ENCODE measurements around the gene PDZD2.
A peak's percentile ranks its signal among the peaks of the same experiment; 100 is the strongest.

PDZD2 gene

GRCh38 chr5:31711935-31712592 lies 73.1 kb downstream of the PDZD2 start:
- Histone ChIP-seq H3K4me3 (ENCODE audit: control insufficient read depth in 1 of 7, extremely low read depth in 1 of 7, insufficient read depth in 4 of 7, low read depth in 2 of 7, low read length in 6 of 7) (no peak overlapping the region), H3K27me3 (replicated peaks in 2 of 5; ENCODE audit: control insufficient read depth in 4 of 5, insufficient read depth in 5 of 5, low read length in 4 of 5) (no peaks in the 10 kb centered on the region), H3K4me1 (ENCODE audit: control extremely low read depth in 1 of 4, control insufficient read depth in 4 of 4, insufficient read depth in 4 of 4, low read length in 3 of 4) (peaks cover 0 to 4% (median 0%) of the 10 kb centered on the region in 4 experiments), H3K9me3 (ENCODE audit: control extremely low read depth in 1 of 5, control insufficient read depth in 4 of 5, insufficient read depth in 2 of 5, low read depth in 1 of 5, low read length in 4 of 5) (no peaks in the 10 kb centered on the region), H3K27ac (ENCODE audit: insufficient read depth in 1 of 2, low read depth in 1 of 2, low read length in 2 of 2, poor library complexity in 1 of 2, severe bottlenecking in 2 of 2) (no peak overlapping the region), H3K36me3 (ENCODE audit: control insufficient read depth in 4 of 4, insufficient read depth in 4 of 4, low read length in 3 of 4) (no peaks in the 10 kb centered on the region)
- DNase-seq, result no peak
- ChIA-PET CTCF (interaction anchor here (0.7 to 1.5 kb wide), 4 partner anchors 10 to 113 kb away, joined by 3 to 4 read pairs (median 3); no protein-coding TSS in a partner anchor), POLR2A (no interaction called here)
- WGBS (ENCODE audit: insufficient coverage), result 99% methylated on average over 10 of the region's 10 CpGs

- H3K9me3 ChIP-seq (ENCODE audit: control extremely low read depth in 1 of 5, control insufficient read depth in 4 of 5, insufficient read depth in 2 of 5, low read depth in 1 of 5, low read length in 4 of 5), result no peaks in the 10 kb centered on the region
- no peak overlapping the region for H3K4me3 ChIP-seq (ENCODE audit: control insufficient read depth in 1 of 7, extremely low read depth in 1 of 7, insufficient read depth in 4 of 7, low read depth in 2 of 7, low read length in 6 of 7)
- H3K27me3 ChIP-seq (replicated peaks in 2 of 5; ENCODE audit: control insufficient read depth in 4 of 5, insufficient read depth in 5 of 5, low read length in 4 of 5), result no peaks in the 10 kb centered on the region
- 100% methylated on average over 5 of the region's 7 CpGs for WGBS (ENCODE audit: insufficient coverage)
- H3K4me1 ChIP-seq (ENCODE audit: control extremely low read depth in 1 of 4, control insufficient read depth in 4 of 4, insufficient read depth in 4 of 4, low read length in 3 of 4), result no peaks in the 10 kb centered on the region
- CTCF ChIA-PET, result no interaction called here
- no peaks in the 10 kb centered on the region for H3K36me3 ChIP-seq (ENCODE audit: control insufficient read depth in 4 of 4, insufficient read depth in 4 of 4, low read length in 3 of 4)
- no peak for DNase-seq
- H3K27ac ChIP-seq (ENCODE audit: insufficient read depth in 1 of 2, low read depth in 1 of 2, low read length in 2 of 2, poor library complexity in 1 of 2, severe bottlenecking in 2 of 2), result no peak overlapping the region
- POLR2A ChIA-PET, result no interaction called here
These were observed 78.6 kb downstream of the PDZD2 start for GRCh38 chr5:31717561-31717960.

GRCh38 chr5:31720004-31720403 lies 81.1 kb downstream of the PDZD2 start:
- no peak overlapping the region for H3K4me3 ChIP-seq (ENCODE audit: control insufficient read depth in 1 of 7, extremely low read depth in 1 of 7, insufficient read depth in 4 of 7, low read depth in 2 of 7, low read length in 6 of 7)
- no peaks in the 10 kb centered on the region for H3K9me3 ChIP-seq (ENCODE audit: control extremely low read depth in 1 of 5, control insufficient read depth in 4 of 5, insufficient read depth in 2 of 5, low read depth in 1 of 5, low read length in 4 of 5)
- no peak overlapping the region for H3K27ac ChIP-seq (ENCODE audit: insufficient read depth in 1 of 2, low read depth in 1 of 2, low read length in 2 of 2, poor library complexity in 1 of 2, severe bottlenecking in 2 of 2)
- no peaks in the 10 kb centered on the region for H3K27me3 ChIP-seq (replicated peaks in 2 of 5; ENCODE audit: control insufficient read depth in 4 of 5, insufficient read depth in 5 of 5, low read length in 4 of 5)
- no peaks in the 10 kb centered on the region for H3K36me3 ChIP-seq (ENCODE audit: control insufficient read depth in 4 of 4, insufficient read depth in 4 of 4, low read length in 3 of 4)
- POLR2A ChIA-PET, result no interaction called here
- CTCF ChIA-PET, result interaction anchor here (2.9 kb wide), 1 partner anchor 10 kb away, joined by 8 read pairs; no protein-coding TSS in a partner anchor
- DNase-seq, result peak in 2 of 3 donors; percentile 39 to 68
- no CpG with 5 or more reads among the region's 1 CpG for WGBS (ENCODE audit: insufficient coverage)
- no peaks in the 10 kb centered on the region for H3K4me1 ChIP-seq (ENCODE audit: control extremely low read depth in 1 of 4, control insufficient read depth in 4 of 4, insufficient read depth in 4 of 4, low read length in 3 of 4)

- DNase-seq, result no peak
- ChIA-PET POLR2A (no interaction called here), CTCF (interaction anchor here (2.9 kb wide), 1 partner anchor 10 kb away, joined by 8 read pairs; no protein-coding TSS in a partner anchor)
- H3K27me3 ChIP-seq (replicated peaks in 2 of 5; ENCODE audit: control insufficient read depth in 4 of 5, insufficient read depth in 5 of 5, low read length in 4 of 5), result no peaks in the 10 kb centered on the region
- H3K27ac ChIP-seq (ENCODE audit: insufficient read depth in 1 of 2, low read depth in 1 of 2, low read length in 2 of 2, poor library complexity in 1 of 2, severe bottlenecking in 2 of 2), result no peak overlapping the region
- H3K4me3 ChIP-seq (ENCODE audit: control insufficient read depth in 1 of 7, extremely low read depth in 1 of 7, insufficient read depth in 4 of 7, low read depth in 2 of 7, low read length in 6 of 7), result no peak overlapping the region
- H3K4me1 ChIP-seq (ENCODE audit: control extremely low read depth in 1 of 4, control insufficient read depth in 4 of 4, insufficient read depth in 4 of 4, low read length in 3 of 4), result no peaks in the 10 kb centered on the region
- peaks cover 0 to 2% (median 0%) of the 10 kb centered on the region in 4 experiments for H3K36me3 ChIP-seq (ENCODE audit: control insufficient read depth in 4 of 4, insufficient read depth in 4 of 4, low read length in 3 of 4)
- 96% methylated on average over 4 of the region's 4 CpGs for WGBS (ENCODE audit: insufficient coverage)
- no peaks in the 10 kb centered on the region for H3K9me3 ChIP-seq (ENCODE audit: control extremely low read depth in 1 of 5, control insufficient read depth in 4 of 5, insufficient read depth in 2 of 5, low read depth in 1 of 5, low read length in 4 of 5)
These were observed 81.9 kb downstream of the PDZD2 start for GRCh38 chr5:31720811-31721345.

- ChIA-PET POLR2A (no interaction called here), CTCF (interaction anchor here (2.9 kb wide), 1 partner anchor 8 kb away, joined by 8 read pairs; no protein-coding TSS in a partner anchor)
- H3K36me3 ChIP-seq (ENCODE audit: control insufficient read depth in 4 of 4, insufficient read depth in 4 of 4, low read length in 3 of 4), result peaks cover 0 to 2% (median 0%) of the 10 kb centered on the region in 4 experiments
- no peak for DNase-seq
- 95% methylated on average over 4 of the region's 4 CpGs for WGBS (ENCODE audit: insufficient coverage)
- H3K27ac ChIP-seq (ENCODE audit: insufficient read depth in 1 of 2, low read depth in 1 of 2, low read length in 2 of 2, poor library complexity in 1 of 2, severe bottlenecking in 2 of 2), result no peak overlapping the region
- no peaks in the 10 kb centered on the region for H3K27me3 ChIP-seq (replicated peaks in 2 of 5; ENCODE audit: control insufficient read depth in 4 of 5, insufficient read depth in 5 of 5, low read length in 4 of 5)
- no peaks in the 10 kb centered on the region for H3K4me1 ChIP-seq (ENCODE audit: control extremely low read depth in 1 of 4, control insufficient read depth in 4 of 4, insufficient read depth in 4 of 4, low read length in 3 of 4)
- H3K4me3 ChIP-seq (ENCODE audit: control insufficient read depth in 1 of 7, extremely low read depth in 1 of 7, insufficient read depth in 4 of 7, low read depth in 2 of 7, low read length in 6 of 7), result no peak overlapping the region
- no peaks in the 10 kb centered on the region for H3K9me3 ChIP-seq (ENCODE audit: control extremely low read depth in 1 of 5, control insufficient read depth in 4 of 5, insufficient read depth in 2 of 5, low read depth in 1 of 5, low read length in 4 of 5)
These were observed 83.2 kb downstream of the PDZD2 start for GRCh38 chr5:31722111-31722510.

GRCh38 chr5:31725996-31726395 lies 87.1 kb downstream of the PDZD2 start:
- peaks cover 0 to 11% (median 5%) of the 10 kb centered on the region in 4 experiments for H3K4me1 ChIP-seq (ENCODE audit: control extremely low read depth in 1 of 4, control insufficient read depth in 4 of 4, insufficient read depth in 4 of 4, low read length in 3 of 4)
- H3K36me3 ChIP-seq (ENCODE audit: control insufficient read depth in 4 of 4, insufficient read depth in 4 of 4, low read length in 3 of 4), result peaks cover 0 to 2% (median 0%) of the 10 kb centered on the region in 4 experiments
- WGBS (ENCODE audit: insufficient coverage), result 96% methylated on average over 4 of the region's 10 CpGs
- ChIA-PET CTCF (no interaction called here), POLR2A (no interaction called here)
- H3K9me3 ChIP-seq (ENCODE audit: control extremely low read depth in 1 of 5, control insufficient read depth in 4 of 5, insufficient read depth in 2 of 5, low read depth in 1 of 5, low read length in 4 of 5), result no peaks in the 10 kb centered on the region
- no peaks in the 10 kb centered on the region for H3K27me3 ChIP-seq (replicated peaks in 2 of 5; ENCODE audit: control insufficient read depth in 4 of 5, insufficient read depth in 5 of 5, low read length in 4 of 5)
- DNase-seq, result no peak
- no peak overlapping the region for H3K27ac ChIP-seq (ENCODE audit: insufficient read depth in 1 of 2, low read depth in 1 of 2, low read length in 2 of 2, poor library complexity in 1 of 2, severe bottlenecking in 2 of 2)
- no peak overlapping the region for H3K4me3 ChIP-seq (ENCODE audit: control insufficient read depth in 1 of 7, extremely low read depth in 1 of 7, insufficient read depth in 4 of 7, low read depth in 2 of 7, low read length in 6 of 7)

- DNase-seq, result no peak
- H3K4me1 ChIP-seq (ENCODE audit: control extremely low read depth in 1 of 4, control insufficient read depth in 4 of 4, insufficient read depth in 4 of 4, low read length in 3 of 4), result peaks cover 0 to 20% (median 9%) of the 10 kb centered on the region in 4 experiments
- CTCF ChIA-PET, result no interaction called here
These were observed 88.0 kb downstream of the PDZD2 start for GRCh38 chr5:31726952-31727351.

More at GRCh38 chr5:31726952-31727351, 88.0 kb downstream of the PDZD2 start:
- POLR2A ChIA-PET, result no interaction called here
- Histone ChIP-seq H3K9me3 (ENCODE audit: control extremely low read depth in 1 of 5, control insufficient read depth in 4 of 5, insufficient read depth in 2 of 5, low read depth in 1 of 5, low read length in 4 of 5) (no peaks in the 10 kb centered on the region), H3K36me3 (ENCODE audit: control insufficient read depth in 4 of 4, insufficient read depth in 4 of 4, low read length in 3 of 4) (peaks cover 0 to 2% (median 0%) of the 10 kb centered on the region in 4 experiments), H3K27me3 (replicated peaks in 2 of 5; ENCODE audit: control insufficient read depth in 4 of 5, insufficient read depth in 5 of 5, low read length in 4 of 5) (no peaks in the 10 kb centered on the region), H3K27ac (ENCODE audit: insufficient read depth in 1 of 2, low read depth in 1 of 2, low read length in 2 of 2, poor library complexity in 1 of 2, severe bottlenecking in 2 of 2) (no peak overlapping the region), H3K4me3 (ENCODE audit: control insufficient read depth in 1 of 7, extremely low read depth in 1 of 7, insufficient read depth in 4 of 7, low read depth in 2 of 7, low read length in 6 of 7) (no peak overlapping the region)
- WGBS (ENCODE audit: insufficient coverage), result 100% methylated on average over 4 of the region's 7 CpGs
